Measurements from ENCODE around the gene LRTM1. TPM values are rescaled to one million over a fixed set of nuclear protein-coding genes. Genes with fewer than 3 reads are reported as not detected.

The LRTM1 gene
- total RNA-seq, 1 experiment from 2014 or later: 0.38 TPM

DNA sequence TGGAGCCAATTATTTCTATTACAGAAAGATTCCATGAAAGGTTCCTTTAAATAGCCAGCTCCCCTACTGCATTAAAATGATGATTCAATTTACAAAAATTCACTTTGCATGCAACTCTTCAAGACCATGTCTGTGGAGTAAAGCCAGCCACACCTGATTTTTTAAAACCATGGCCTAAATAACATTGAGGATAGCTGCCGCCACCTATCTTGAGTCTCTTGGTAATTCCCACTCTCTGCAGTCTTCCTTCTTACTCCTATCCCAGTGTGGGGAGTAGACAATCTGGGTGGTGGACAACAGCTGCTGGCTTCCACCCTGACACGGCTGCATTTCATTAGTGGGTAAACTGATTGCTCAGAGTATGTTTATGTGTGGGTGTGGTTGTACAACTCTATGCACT, 10.7 kb downstream of the LRTM1 start:
- Histone ChIP-seq H3K36me3 (no peaks in the 10 kb centered on the region), H3K4me1 (no peaks in the 10 kb centered on the region), H3K4me3 (no peak overlapping the region), H3K9me3 (replicated peaks) (no peaks in the 10 kb centered on the region), H3K27ac (no peak overlapping the region), H3K27me3 (no peaks in the 10 kb centered on the region)
- DNase-seq: no peak

DNA sequence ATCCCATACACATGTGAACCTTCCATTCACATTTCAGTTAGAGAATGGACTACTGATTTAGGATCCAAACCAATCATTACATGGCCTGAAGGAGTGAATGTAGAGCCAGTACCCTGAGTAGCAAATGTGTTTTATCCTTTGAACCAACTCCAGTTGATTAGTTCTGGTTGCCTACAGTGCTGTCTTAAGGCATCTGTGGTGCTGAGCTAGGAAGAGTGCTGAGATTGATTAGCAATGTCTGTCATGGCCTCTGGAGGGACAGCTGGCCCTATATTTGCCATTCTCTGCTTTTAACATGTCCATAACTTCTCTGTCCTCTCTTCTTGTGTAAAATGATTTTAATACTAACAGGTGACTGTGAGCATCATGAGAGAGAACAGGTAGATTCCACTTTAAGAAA, 11.1 kb downstream of the LRTM1 start:
- H3K4me1 ChIP-seq: no peaks in the 10 kb centered on the region
- no peaks in the 10 kb centered on the region for H3K27me3 ChIP-seq
- no peak for DNase-seq
- H3K36me3 ChIP-seq: no peaks in the 10 kb centered on the region
- no peak overlapping the region for H3K27ac ChIP-seq
- H3K9me3 ChIP-seq (replicated peaks): no peaks in the 10 kb centered on the region
- no peak overlapping the region for H3K4me3 ChIP-seq

DNA sequence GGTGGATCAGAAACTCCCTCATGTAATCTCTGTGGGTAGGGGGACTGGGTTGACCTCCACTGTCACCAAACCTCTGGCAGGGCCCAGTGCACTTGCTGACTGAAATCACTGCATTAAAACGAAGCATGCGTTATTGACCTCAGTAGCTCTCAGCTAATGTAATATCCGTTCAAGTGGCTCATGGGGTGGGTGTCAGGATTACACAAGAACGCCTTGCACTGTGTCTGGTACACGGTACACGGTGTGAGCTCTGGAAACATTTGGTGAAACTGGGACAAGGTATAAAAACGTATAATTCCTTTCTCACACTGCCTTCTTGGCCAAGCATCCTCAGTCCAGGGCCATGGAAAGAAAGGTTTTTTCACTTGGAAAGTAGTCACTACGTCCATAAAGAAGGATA, 11.9 kb downstream of the LRTM1 start:
- no peaks in the 10 kb centered on the region for H3K27me3 ChIP-seq
- H3K27ac ChIP-seq: no peak overlapping the region
- H3K4me3 ChIP-seq: no peak overlapping the region
- no peak for DNase-seq
- H3K36me3 ChIP-seq: no peaks in the 10 kb centered on the region
- H3K9me3 ChIP-seq (replicated peaks): no peaks in the 10 kb centered on the region
- no peaks in the 10 kb centered on the region for H3K4me1 ChIP-seq

DNA sequence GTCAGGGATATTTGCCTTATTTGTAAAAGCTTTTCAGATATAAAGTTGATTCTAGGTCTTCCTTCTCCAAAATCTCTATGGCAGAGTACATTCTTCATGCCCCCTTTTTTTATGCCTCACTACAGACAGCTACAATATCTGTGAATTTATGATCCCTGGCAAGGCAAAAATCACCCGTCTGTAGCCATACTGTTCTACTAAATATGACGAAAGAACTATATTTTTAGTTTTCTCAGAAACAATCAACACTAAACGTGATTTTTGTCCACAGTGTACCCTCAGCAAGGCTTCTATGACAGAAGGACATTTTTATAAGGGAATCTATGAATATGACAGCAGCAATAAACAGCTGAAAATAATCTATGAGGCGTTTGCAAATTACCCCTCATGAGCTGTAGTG, 12.7 kb downstream of the LRTM1 start:
- no peaks in the 10 kb centered on the region for H3K27me3 ChIP-seq
- H3K4me3 ChIP-seq: no peak overlapping the region
- no peaks in the 10 kb centered on the region for H3K4me1 ChIP-seq
- no peak for DNase-seq
- no peaks in the 10 kb centered on the region for H3K9me3 ChIP-seq (replicated peaks)
- no peaks in the 10 kb centered on the region for H3K36me3 ChIP-seq
- no peak overlapping the region for H3K27ac ChIP-seq

DNA sequence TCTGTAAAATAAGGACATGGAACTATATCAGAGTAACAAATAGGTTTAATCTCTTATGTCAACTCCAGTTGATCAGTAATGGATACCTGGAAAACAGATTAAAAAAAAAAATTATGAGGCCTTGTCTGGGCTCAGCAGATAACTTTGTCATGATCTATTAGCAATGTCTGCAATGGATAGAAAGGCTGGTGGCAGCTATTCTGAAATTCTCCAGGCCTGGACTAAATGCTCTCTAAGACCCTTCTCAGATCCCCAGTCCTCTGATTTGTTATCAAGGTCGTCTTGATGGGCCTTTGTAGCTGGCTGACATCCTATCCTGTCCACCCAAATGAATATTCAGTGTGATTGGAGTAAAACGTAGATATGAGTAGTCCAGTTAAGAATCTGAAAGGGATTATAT, 13.7 kb downstream of the LRTM1 start:
- Histone ChIP-seq H3K9me3 (replicated peaks) (no peaks in the 10 kb centered on the region), H3K36me3 (no peaks in the 10 kb centered on the region), H3K4me1 (peaks cover 3% of the 10 kb centered on the region), H3K4me3 (no peak overlapping the region), H3K27me3 (no peaks in the 10 kb centered on the region), H3K27ac (no peak overlapping the region)
- no peak for DNase-seq

DNA sequence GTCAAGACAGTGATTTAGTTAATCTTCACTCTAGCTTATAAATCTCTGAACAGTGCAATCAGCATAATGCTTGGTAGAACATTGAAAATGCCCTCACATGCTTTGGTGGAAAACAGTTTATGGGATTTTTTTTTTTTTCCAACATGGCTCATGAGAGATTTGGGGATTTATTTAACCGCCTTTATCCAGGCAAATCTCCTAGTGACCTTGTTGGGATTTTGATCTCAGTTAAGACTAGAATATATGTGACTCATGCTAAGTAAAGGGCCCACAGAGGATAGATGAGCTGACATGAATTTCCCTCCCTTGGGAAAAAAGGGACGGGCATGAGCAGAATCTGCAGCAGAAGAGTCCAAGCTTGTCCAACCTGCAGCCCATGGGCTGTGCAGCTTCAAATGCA, 18.7 kb downstream of the LRTM1 start:
- Histone ChIP-seq H3K27me3 (no peaks in the 10 kb centered on the region), H3K27ac (no peak overlapping the region), H3K9me3 (replicated peaks) (no peaks in the 10 kb centered on the region), H3K4me3 (no peak overlapping the region), H3K4me1 (peaks cover 40% of the 10 kb centered on the region), H3K36me3 (no peaks in the 10 kb centered on the region)
- peak; percentile 12 to 65 for DNase-seq

DNA sequence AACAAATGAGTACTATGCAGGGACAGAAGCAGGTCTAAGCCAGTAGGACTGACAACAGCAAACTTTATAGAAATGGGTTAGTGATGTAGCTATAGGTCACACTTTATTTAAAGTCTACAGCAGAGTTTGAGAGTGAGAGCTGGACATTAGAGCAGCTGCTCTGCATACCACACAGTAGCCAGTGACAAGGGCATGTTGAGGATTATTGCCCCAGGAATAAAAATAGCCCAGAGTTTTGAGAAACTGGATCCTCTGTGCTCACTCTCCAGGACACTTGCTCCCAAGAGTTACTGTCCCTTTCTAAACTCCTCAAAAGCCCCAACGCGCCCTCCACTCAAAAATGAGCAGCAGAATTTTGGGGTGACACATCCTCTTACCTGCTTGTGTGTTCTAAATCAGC, 21.1 kb downstream of the LRTM1 start:
- H3K36me3 ChIP-seq: no peaks in the 10 kb centered on the region
- 0 out of 2 replicates have a peak, but pooled peaks cover 4% of the 10 kb centered on the region for H3K9me3 ChIP-seq (replicated peaks)
- no peak overlapping the region; the same call in 1 of the 2 replicates for H3K27ac ChIP-seq
- peak; percentile 26 to 59 for DNase-seq
- no peaks in the 10 kb centered on the region for H3K27me3 ChIP-seq
- peaks cover 46% of the 10 kb centered on the region for H3K4me1 ChIP-seq
- no peak overlapping the region for H3K4me3 ChIP-seq

DNA sequence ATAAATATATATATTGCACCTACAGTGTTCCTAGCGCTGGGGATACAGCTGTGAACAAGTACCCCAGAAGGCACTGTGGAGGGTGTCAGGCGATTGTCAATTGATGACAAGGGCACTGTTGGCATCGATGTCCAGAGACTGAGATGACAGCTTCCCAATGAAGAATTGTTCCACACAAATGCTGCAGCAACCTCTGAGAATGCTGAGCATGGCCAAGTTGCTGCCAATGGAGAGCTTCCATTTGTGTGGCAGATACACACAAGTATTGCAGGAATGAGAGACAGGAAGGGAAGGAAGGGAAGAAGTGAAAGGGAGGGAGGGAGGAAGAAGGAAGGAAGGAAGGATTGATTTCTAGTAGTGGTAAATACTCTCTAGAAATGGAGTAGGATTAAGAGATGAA, 21.9 kb downstream of the LRTM1 start:
- Histone ChIP-seq H3K36me3 (no peaks in the 10 kb centered on the region), H3K27ac (no peak overlapping the region), H3K9me3 (replicated peaks) (0 out of 2 replicates have a peak, but pooled peaks cover 4% of the 10 kb centered on the region), H3K4me1 (peaks cover 54% of the 10 kb centered on the region), H3K27me3 (no peaks in the 10 kb centered on the region), H3K4me3 (no peak overlapping the region)
- DNase-seq: no peak

DNA sequence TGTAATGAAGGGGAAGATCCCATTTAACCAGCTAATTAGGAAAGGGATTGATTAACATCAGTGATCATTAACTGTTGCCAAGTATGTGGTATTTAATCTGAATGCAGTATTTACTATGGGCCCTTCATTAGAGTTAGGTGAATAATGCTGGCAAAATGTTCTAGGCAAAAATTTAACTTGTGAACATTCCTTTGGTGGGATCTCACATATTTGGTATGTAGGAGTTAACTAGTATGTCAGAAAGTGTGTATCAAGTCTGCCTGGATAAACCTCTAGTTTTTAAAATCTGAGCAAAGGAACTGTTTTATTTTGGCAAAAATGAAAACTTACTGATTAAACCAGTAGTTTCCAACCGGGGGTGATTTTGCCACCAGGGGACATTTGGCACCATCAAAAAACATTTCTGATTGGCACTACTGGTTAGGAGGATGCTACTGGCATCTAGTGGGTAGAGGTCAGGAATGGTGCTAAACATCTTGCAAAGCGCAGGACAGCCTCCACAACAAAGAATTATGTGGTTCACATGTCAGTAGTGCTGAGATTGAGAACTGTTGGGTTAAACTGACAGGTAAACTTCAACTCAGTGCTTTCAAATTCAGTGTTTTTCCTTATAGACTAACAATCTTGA, 22.5 kb downstream of the LRTM1 start:
- DNase-seq: no peak
- Histone ChIP-seq H3K27me3 (no peaks in the 10 kb centered on the region), H3K4me1 (peaks cover 60% of the 10 kb centered on the region), H3K4me3 (no peak overlapping the region), H3K36me3 (no peaks in the 10 kb centered on the region), H3K9me3 (replicated peaks) (0 out of 2 replicates have a peak, but pooled peaks cover 4% of the 10 kb centered on the region), H3K27ac (no peak overlapping the region)

DNA sequence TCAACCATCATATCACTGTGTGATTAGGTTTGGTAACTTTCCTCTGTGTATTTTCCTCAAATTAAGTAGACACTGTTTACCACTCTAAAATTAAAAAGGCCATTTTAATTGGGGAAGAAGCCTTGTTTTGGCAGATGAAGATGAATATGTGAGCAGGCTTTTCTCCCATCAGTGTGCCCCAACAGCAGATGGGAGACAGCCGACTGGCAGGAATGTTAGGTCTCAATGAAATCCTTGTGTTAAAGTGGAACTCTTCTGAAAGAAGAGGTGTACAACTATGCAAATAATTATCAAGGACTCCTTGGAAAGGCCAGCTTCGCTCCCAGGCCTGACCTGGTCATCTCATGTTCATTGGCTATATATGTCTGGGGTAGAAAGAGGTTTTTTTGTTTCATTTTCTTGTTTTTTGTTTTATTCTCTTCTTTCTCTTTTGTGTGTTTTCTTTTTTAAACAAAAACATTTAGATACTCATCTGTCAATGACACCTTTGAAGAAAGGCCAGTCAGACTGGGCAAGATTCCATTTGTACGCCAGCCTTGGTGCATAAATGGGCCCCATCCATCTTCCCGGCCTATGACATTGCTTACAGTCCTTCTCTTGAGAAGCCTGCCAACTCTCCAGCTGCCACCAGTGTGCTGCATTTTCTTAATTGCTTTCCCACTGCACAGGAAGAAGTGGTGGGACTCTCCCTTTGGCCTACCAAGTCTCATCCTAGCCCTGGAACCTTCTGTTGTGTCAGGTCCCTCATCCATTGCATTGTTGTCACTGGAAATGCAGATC, 25.8 kb downstream of the LRTM1 start:
- H3K27me3 ChIP-seq: no peaks in the 10 kb centered on the region
- no peak for DNase-seq
- H3K27ac ChIP-seq: peak overlapping the region; percentile 23; the same call in 1 of the 2 replicates
- no peaks in the 10 kb centered on the region for H3K36me3 ChIP-seq
- H3K4me1 ChIP-seq: peaks cover 47% of the 10 kb centered on the region
- H3K9me3 ChIP-seq (replicated peaks): 0 out of 2 replicates have a peak, but pooled peaks cover 4% of the 10 kb centered on the region
- H3K4me3 ChIP-seq: no peak overlapping the region

DNA sequence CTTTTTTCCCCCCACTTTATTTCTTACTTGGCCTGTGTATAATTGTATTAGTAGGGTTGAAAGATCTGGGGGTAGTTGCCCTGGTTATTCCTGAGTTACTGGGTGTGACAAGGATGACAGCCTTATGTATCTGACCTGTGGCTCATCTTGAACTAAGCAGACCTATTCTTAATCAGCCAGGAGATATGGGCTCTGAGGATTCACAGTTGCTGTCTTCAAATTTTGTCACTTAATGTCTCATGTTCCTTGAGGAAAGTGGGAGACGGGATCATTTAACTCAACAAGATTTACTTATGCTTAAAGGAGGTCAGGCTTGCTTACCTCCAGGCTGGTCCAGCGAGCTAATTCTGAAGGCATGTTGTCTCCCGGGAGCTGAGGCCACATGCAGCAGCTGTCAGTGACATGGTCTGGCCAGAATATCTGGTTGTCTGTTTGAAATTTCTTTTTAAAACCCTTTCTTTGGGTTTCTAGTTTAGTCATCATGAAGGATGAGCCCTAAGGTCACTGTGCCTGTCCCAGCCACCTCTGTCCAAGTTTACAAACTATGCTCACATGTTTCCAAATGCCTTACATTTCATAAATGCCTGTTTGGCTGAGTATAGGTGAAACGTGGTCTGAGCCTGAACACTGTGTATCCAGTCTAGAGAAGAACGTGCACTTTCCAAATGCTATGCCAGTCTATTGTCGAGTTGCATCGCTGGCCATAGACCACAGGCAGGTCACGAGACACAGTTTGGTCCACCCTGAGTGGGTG, 26.8 kb downstream of the LRTM1 start:
- Histone ChIP-seq H3K4me3 (no peak overlapping the region), H3K36me3 (no peaks in the 10 kb centered on the region), H3K27me3 (no peaks in the 10 kb centered on the region), H3K27ac (peak overlapping the region; percentile 23; the same call in 1 of the 2 replicates), H3K9me3 (replicated peaks) (0 out of 2 replicates have a peak, but pooled peaks cover 4% of the 10 kb centered on the region), H3K4me1 (peaks cover 36% of the 10 kb centered on the region)
- DNase-seq: peak; percentile 42 to 45

DNA sequence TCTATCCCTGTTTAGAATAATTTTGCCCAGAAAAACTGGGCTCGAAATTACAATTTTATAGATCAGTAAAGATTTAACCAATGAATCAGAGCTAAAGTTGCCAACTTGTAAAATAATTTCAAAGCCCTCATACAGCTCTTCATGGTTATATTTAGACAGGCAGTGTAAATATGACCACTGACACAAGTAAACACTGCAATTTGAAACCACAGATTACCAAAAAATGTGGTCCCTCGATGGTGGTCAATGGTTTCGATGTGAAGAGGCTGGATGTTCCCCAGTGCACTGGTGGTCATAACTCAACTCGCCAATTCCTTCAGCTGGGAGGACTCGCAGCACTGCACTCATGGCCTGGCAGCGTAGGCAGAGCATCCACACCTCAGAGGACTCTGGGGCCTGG, 28.6 kb downstream of the LRTM1 start:
- DNase-seq: no peak
- no peaks in the 10 kb centered on the region for H3K36me3 ChIP-seq
- no peaks in the 10 kb centered on the region for H3K27me3 ChIP-seq
- no peak overlapping the region for H3K27ac ChIP-seq
- peaks cover 26% of the 10 kb centered on the region for H3K4me1 ChIP-seq
- H3K9me3 ChIP-seq (replicated peaks): 0 out of 2 replicates have a peak, but pooled peaks cover 4% of the 10 kb centered on the region
- H3K4me3 ChIP-seq: no peak overlapping the region

DNA sequence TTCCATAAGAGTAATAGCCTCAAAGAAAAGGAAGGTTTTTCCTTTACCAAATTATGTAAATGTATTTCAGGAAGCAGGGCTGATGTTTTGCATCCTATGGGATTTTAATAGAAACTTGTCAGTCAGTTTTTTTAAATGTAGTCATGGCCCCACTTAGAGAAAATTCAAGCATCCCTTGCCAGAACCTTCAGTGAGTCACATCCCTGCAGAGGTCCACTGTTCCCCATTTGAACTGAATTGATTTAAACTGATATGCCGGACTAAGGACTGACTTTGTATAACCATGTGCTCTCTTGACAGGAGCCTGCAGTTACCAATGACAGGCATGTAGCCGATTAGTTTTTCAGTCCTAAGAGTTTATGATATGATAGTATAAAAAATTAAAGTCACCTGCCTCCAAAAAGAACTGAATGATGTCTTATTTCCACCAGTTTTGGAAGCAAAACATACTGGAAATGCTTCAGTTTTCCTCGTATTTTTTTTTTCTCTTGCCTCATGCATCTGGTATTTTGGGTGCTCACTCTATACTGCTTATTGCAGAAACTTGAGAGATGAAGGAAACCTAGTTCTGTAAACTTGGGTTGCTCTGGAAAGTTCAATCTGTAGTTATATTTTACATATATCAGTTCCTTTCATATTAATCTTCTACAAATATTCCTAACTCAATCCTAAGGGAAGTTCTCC, 30.7 kb downstream of the LRTM1 start:
- Histone ChIP-seq H3K27me3 (no peaks in the 10 kb centered on the region), H3K4me1 (peaks cover 31% of the 10 kb centered on the region), H3K9me3 (replicated peaks) (no peaks in the 10 kb centered on the region), H3K4me3 (no peak overlapping the region), H3K36me3 (no peaks in the 10 kb centered on the region), H3K27ac (no peak overlapping the region)
- no peak for DNase-seq

DNA sequence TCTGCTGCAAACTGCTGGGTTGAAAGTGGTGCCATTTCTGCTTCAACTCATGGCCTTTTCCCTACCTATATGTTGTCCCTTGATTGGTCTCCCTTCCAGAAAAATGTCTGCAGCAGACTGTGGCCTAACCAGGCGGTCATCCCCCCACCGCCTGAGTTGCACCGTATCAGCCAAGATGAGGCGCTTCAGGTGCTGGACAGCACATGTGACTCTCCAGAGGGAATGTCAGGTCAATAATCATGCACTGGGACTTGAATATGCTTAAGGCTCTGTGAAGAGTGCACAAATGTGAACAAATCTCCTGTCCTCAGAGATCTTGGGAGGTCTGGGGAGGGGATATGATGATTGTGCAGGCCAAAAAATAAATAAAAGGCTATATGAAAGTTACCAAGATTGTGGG, 32.2 kb downstream of the LRTM1 start:
- no peak overlapping the region for H3K4me3 ChIP-seq
- no peak overlapping the region for H3K27ac ChIP-seq
- peaks cover 27% of the 10 kb centered on the region for H3K4me1 ChIP-seq
- H3K36me3 ChIP-seq: no peaks in the 10 kb centered on the region
- DNase-seq: no peak
- no peaks in the 10 kb centered on the region for H3K9me3 ChIP-seq (replicated peaks)
- H3K27me3 ChIP-seq: no peaks in the 10 kb centered on the region
